Breast epithelium (tissue), 3 donors: ENCODE measurements around the gene TNN.

Experiments used
- CTCF ChIP-seq, 3 donors: fragments of 450-650 bp; IDR thresholded peaks; one replicate each; pipeline ENCODE4 v1.5.1; 2016 to 2017; ENCODE audit warnings: antibody characterized with exemption in 3 of 3, mild to moderate bottlenecking in 3 of 3, moderate library complexity in 3 of 3
- POLR2AphosphoS5 ChIP-seq, 3 donors: sonication (generic); formaldehyde crosslinking; IDR thresholded peaks; one replicate each; pipeline ENCODE4 v1.6.1; 2017; ENCODE audit warnings: antibody characterized with exemption in 3 of 3

GRCh38 chr1:175168782-175169181, 101.1 kb downstream of the TNN start:
- TF ChIP-seq CTCF (IDR thresholded peaks at IDR 0.05) (no peak), POLR2AphosphoS5 (IDR thresholded peaks at IDR 0.05) (no peak)
